Posterior vena cava (tissue), 2 donors: ENCODE measurements around the gene RAB34. TPM values are rescaled to one million over a fixed set of nuclear protein-coding genes. Genes with fewer than 3 reads are reported as not detected.
"Not testable (repeated sequence)": the region's sequence is repeated elsewhere in the genome, so short reads cannot be mapped to it uniquely, and the experiment has no call there.

ENCODE experiments used
- DNase-seq: peaks from one replicate; pipeline ENCODE4 v3.0.0-alpha.2; 2020; ENCODE audit warnings: low spot score
- intact Hi-C, 2 donors: fragments of 100-400 bp; cut with DNase I; formaldehyde crosslinking; loops; one replicate each; pipeline versions ENCODE4 v1.14.1 to v1.14.2; 2022 to 2023
- total RNA-seq, 2 donors: library from RNA; stranded (reverse); fragmentation: NEBNext Ultra II Directional; extraction: Animal tissue kit (Norgen Biotek cat#: 25700); gene quantifications; one replicate each; pipeline ENCODE4 v1.2.1, GENCODE V29; 2021
- donor health status: DM: yes; HTN: yes; CAD: no.
- donor health status: DM: yes; HTN: yes; CAD: no.

Gene RAB34
- total RNA-seq, 2 donors from 2014 or later = 75.0 to 90.2 TPM

- intact Hi-C loops, DNase-seq: not testable (repeated sequence)
These were observed 18.5 kb upstream of the RAB34 start for GRCh38 chr17:28735913-28736769.

- intact Hi-C loops = no loop called here
- DNase-seq = no peak
These were observed 17.6 kb upstream of the RAB34 start for GRCh38 chr17:28735242-28735722.

GRCh38 chr17:28734712-28735241 is 17.1 kb upstream of the RAB34 start:
- DNase-seq = no peak
- intact Hi-C loops = no loop called here

- intact Hi-C loops = no loop called here
- no peak for DNase-seq
These were observed 15.7 kb upstream of the RAB34 start for GRCh38 chr17:28733346-28733745.

GRCh38 chr17:28729950-28730330 is 12.3 kb upstream of the RAB34 start:
- intact Hi-C loops = loop anchor here (2.0 to 5.0 kb wide), 3 partner anchors 15 to 217 kb away; partner anchors contain the start of gene TRAF4 (in 1 of the 2)
- DNase-seq = no peak

- DNase-seq = peak; percentile 99
- intact Hi-C loops = loop anchor here (5.0 kb wide), 2 partner anchors 179 to 219 kb away; no protein-coding TSS in a partner anchor
These were observed 10.9 kb upstream of the RAB34 start, which contains the start of gene NEK8 for GRCh38 chr17:28728364-28729200. Gene NEK8 (plus strand): TSS chr17:28728788. CDS start chr17:28728814, 26 bp downstream.

GRCh38 chr17:28726627-28727491 is 9.2 kb upstream of the RAB34 start:
- DNase-seq = peak; percentile 98
- intact Hi-C loops = loop anchor here (5.0 kb wide), 2 partner anchors 180 to 220 kb away; no protein-coding TSS in a partner anchor

- peak; percentile 91 for DNase-seq
- intact Hi-C loops = loop anchor here (5.0 kb wide), 2 partner anchors 181 to 221 kb away; no protein-coding TSS in a partner anchor
These were observed 8.6 kb upstream of the RAB34 start, which contains the start of gene TLCD1 for GRCh38 chr17:28726226-28726626. Gene TLCD1 (minus strand): TSS chr17:28726233. CDS start chr17:28726097, 136 bp downstream.

GRCh38 chr17:28725660-28726225 is 8.1 kb upstream of the RAB34 start:
- peak; percentile 91 for DNase-seq
- intact Hi-C loops = loop anchor here (5.0 kb wide), 2 partner anchors 182 to 222 kb away; no protein-coding TSS in a partner anchor

- intact Hi-C loops = loop anchor here (5.0 kb wide), 2 partner anchors 182 to 222 kb away; no protein-coding TSS in a partner anchor
- DNase-seq = no peak
These were observed 7.5 kb upstream of the RAB34 start for GRCh38 chr17:28725166-28725659.

- intact Hi-C loops = loop anchor here (5.0 kb wide), 2 partner anchors 183 to 223 kb away; no protein-coding TSS in a partner anchor
- DNase-seq = no peak
These were observed 7.0 kb upstream of the RAB34 start for GRCh38 chr17:28724500-28725165.

- intact Hi-C loops, DNase-seq: not testable (repeated sequence)
These were observed 6.3 kb upstream of the RAB34 start for GRCh38 chr17:28723836-28724499.

- DNase-seq = no peak
- intact Hi-C loops = no loop called here
These were observed 5.6 kb upstream of the RAB34 start for GRCh38 chr17:28723159-28723835.

GRCh38 chr17:28722417-28723158 is 4.9 kb upstream of the RAB34 start:
- intact Hi-C loops = no loop called here
- DNase-seq = no peak

- DNase-seq, intact Hi-C loops: not testable (repeated sequence)
These were observed 3.3 kb upstream of the RAB34 start for GRCh38 chr17:28720997-28721329.
